ENCODE results near the gene PRKACG.

- TF ChIP-seq CTCF (IDR thresholded peaks at IDR 0.05; ENCODE audit: insufficient read depth, low read length, poor library complexity, severe bottlenecking) (no peak), EZH2phosphoT487 (conservative IDR thresholded peaks at IDR 0.05; ENCODE audit: low read length) (no peak)
Measured at GRCh38 chr9:69028754-69029153, 14.8 kb upstream of the PRKACG start.
